Chondrocyte (in vitro differentiated cells): ENCODE measurements around the gene TRABD2B. TPM values are rescaled to one million over a fixed set of nuclear protein-coding genes. Genes with fewer than 3 reads are reported as not detected.

Source experiments
- DNase-seq: peaks from one replicate; pipeline ENCODE4 v3.0.0; 2021; ENCODE audit warnings: mixed read lengths, low spot score
- H3K27ac Mint-ChIP-seq: one replicate; pipeline ENCODE4 v1.8.0; 2021; ENCODE audit warnings: mild to moderate bottlenecking, moderate library complexity, mixed read lengths; ENCODE audit not compliant: unreplicated experiment
- H3K27me3 Mint-ChIP-seq: 2 replicates; pipeline ENCODE4 v1.8.0; 2021; ENCODE audit warnings: low read depth, mixed read lengths
- H3K36me3 Mint-ChIP-seq: 2 replicates; pipeline ENCODE4 v1.8.0; 2021; ENCODE audit warnings: low read depth, mixed read lengths
- H3K4me1 Mint-ChIP-seq: 2 replicates; pipeline ENCODE4 v1.8.0; 2021; ENCODE audit warnings: low read depth, mild to moderate bottlenecking, mixed read lengths
- H3K4me3 Mint-ChIP-seq: one replicate; pipeline ENCODE4 v1.8.0; 2021; ENCODE audit warnings: mild to moderate bottlenecking, moderate library complexity, mixed read lengths; ENCODE audit not compliant: unreplicated experiment
- H3K9me3 Mint-ChIP-seq: 2 replicates; pipeline ENCODE4 v1.8.0; 2021; ENCODE audit warnings: low read depth, mixed read lengths
- total RNA-seq: library from RNA; stranded (reverse); gene quantifications from 3 replicates; pipeline ENCODE4 v1.2.1, GENCODE V29; 2021
- TF ChIP-seq, protein P1 (sequence below): fragments of 200-600 bp; sonication (generic); IDR thresholded peaks from 2 replicates; pipeline ENCODE4 v1.5.0; 2021; ENCODE audit warnings: antibody characterized with exemption, mild to moderate bottlenecking, moderate library complexity

TRABD2B gene
- total RNA-seq, 1 donor from 2014 or later = 0.90 TPM

DNA sequence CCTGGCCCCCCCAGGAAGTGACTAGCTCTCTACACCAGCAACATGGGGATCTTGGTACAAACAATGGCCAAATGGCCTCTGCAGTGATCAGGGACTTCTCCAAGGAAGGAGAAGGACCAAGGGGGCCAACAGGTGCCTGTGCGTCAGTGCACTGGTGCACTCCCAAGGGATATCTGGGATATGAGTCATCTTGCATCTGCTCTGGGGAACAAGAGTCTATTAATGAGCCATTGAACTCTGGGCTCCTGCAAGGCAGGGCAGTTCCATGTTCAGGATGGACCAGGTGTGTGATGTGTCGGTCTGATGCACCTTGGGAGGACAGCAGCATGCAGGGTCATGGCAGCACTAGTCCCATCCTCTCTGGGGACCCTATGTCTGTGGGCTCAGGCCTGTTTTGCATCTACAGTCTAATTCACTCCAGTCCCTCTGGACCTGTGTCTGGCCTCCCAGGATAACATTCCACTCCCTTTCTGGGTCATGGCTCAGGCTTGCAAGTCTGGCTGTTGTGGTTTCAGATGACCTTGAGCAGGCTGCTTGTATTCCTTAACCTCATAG is 125.3 kb downstream of the TRABD2B start:
- TF ChIP-seq, protein P1, sequence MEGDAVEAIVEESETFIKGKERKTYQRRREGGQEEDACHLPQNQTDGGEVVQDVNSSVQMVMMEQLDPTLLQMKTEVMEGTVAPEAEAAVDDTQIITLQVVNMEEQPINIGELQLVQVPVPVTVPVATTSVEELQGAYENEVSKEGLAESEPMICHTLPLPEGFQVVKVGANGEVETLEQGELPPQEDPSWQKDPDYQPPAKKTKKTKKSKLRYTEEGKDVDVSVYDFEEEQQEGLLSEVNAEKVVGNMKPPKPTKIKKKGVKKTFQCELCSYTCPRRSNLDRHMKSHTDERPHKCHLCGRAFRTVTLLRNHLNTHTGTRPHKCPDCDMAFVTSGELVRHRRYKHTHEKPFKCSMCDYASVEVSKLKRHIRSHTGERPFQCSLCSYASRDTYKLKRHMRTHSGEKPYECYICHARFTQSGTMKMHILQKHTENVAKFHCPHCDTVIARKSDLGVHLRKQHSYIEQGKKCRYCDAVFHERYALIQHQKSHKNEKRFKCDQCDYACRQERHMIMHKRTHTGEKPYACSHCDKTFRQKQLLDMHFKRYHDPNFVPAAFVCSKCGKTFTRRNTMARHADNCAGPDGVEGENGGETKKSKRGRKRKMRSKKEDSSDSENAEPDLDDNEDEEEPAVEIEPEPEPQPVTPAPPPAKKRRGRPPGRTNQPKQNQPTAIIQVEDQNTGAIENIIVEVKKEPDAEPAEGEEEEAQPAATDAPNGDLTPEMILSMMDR = no peak
- Mint-ChIP-seq H3K4me1 (no peaks in the 10 kb centered on the region), H3K9me3 (no peaks in the 10 kb centered on the region)

DNA sequence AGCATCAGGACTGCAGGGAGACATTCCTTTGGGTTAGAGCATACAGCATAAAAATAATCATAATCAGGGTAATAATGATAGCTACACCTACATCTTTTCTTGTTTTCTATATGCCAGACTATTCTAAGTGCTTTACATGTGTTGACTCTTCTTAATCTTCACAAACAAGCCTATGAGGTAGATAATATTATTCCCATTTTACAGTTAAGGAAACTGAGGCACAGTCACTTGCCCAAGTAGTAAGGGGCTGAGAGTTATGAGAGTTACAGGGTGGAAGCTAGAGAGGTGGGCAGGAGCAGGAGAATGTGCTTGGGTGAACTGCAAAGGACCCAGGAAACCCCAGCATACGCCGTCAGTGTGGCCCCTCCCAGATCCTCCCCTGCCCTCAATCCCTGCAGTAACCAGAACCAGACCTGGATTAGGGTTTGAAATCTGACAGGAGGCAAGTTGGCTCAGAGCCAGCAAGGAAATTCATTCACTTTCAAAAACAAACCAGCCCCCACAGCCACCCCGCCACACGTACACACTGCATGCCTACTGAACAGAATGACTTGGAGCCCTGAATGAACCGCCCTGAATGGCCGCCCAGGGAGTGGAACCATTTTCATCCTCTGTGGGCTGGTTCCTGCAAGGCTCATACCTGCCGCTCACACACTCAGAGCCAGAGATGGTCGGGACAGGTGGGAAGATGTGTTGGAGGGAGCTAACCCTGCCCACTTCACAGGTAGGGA is 126.1 kb downstream of the TRABD2B start:
- Mint-ChIP-seq H3K4me3 (no peak overlapping the region), H3K9me3 (no peaks in the 10 kb centered on the region), H3K27ac (no peak overlapping the region), H3K36me3 (no peaks in the 10 kb centered on the region), H3K27me3 (peaks cover 23% of the 10 kb centered on the region), H3K4me1 (no peaks in the 10 kb centered on the region)
- TF ChIP-seq, protein P1 = no peak
- DNase-seq = no peak

More for the DNA sequence above, 125.3 kb downstream of the TRABD2B start:
- DNase-seq = no peak
- no peaks in the 10 kb centered on the region for H3K36me3 Mint-ChIP-seq
- H3K27ac Mint-ChIP-seq = no peak overlapping the region
- peaks cover 27% of the 10 kb centered on the region for H3K27me3 Mint-ChIP-seq
- no peak overlapping the region for H3K4me3 Mint-ChIP-seq

DNA sequence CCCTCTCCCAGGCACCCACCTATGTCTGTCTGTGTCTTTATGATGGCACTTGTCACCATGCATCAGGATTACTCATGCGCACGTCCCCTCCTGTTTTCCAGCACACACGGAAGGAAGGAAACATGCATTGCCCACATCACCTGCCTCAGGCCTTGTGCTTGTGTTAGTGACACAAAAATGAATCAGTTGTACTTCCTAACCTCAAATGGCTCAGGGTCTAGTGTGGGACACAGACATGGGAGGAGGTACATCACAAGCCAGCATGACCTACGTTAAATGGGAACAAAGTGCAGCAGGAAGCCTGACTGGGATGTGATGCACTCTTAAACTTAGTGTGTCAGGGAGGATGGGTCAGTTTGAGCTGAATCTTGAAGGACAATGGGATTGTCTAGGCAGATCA is 126.7 kb downstream of the TRABD2B start:
- no peaks in the 10 kb centered on the region for H3K9me3 Mint-ChIP-seq
- H3K4me1 Mint-ChIP-seq = no peaks in the 10 kb centered on the region
- no peak for DNase-seq
- H3K36me3 Mint-ChIP-seq = no peaks in the 10 kb centered on the region
- H3K27me3 Mint-ChIP-seq = peaks cover 19% of the 10 kb centered on the region
- H3K27ac Mint-ChIP-seq = no peak overlapping the region
- TF ChIP-seq, protein P1 = no peak
- no peak overlapping the region for H3K4me3 Mint-ChIP-seq

DNA sequence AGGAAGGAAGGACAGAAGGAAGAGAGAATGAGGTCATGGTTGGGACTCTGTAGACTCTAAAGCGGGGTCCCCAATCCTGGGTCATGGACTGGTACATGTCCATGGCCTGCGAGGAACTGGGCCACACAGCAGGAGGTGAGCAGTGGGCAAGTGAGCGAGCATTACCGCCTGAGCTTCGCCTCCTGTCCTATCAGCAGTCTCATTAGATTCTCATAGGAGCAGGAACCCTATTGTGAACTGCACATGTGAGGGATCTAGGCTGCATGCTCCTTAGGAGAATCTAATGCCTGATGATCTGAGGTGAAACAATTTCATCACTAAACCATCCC is 128.9 kb downstream of the TRABD2B start:
- TF ChIP-seq, protein P1 = no peak
- Mint-ChIP-seq H3K27ac (no peak overlapping the region), H3K9me3 (no peaks in the 10 kb centered on the region), H3K27me3 (peaks cover 19% of the 10 kb centered on the region), H3K4me3 (no peak overlapping the region), H3K36me3 (no peaks in the 10 kb centered on the region), H3K4me1 (no peaks in the 10 kb centered on the region)
- DNase-seq = no peak

DNA sequence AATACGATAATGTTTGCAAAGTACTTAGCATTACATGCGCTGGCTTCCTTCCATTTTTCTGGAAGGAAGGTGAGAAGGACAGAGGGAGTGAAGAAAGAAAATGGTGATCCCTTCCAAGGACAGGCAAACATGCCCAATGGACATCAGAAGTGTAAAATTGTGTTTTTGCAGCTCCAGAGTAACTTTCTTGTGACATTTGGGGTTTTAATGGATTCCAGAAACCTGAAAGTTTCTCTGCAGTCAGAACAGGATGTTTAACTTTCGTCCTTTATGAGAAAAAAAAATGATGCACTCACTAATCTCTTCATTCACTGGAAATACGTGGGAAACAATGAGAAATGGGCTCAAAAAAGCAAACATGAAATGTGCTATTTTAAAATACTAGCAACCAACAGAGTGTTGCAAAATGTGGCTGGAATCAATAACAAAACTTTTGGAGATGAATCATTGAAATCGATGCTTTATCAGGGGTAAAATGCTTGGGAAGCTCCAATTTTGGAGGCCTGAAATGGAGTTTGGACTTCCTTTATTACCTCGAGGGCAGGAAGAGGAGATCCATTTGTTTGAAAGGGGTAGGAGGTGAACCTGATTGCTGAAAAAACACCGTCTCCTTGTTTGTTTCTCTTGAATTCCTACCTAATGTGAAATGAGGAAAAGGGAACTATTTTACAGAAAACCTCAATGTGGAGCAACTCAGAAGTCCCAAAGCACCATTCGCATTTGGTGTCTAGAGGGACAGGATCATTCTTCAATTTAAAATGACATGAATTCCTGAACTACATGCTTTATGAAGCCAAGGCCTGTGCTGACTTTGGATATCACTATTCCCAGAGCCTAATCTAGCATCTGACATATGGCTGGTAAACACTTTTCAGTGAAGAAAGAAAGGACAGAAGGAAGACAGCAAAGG is 129.5 kb downstream of the TRABD2B start:
- Mint-ChIP-seq H3K27ac (no peak overlapping the region), H3K36me3 (no peaks in the 10 kb centered on the region), H3K4me1 (no peaks in the 10 kb centered on the region), H3K27me3 (peaks cover 19% of the 10 kb centered on the region), H3K9me3 (no peaks in the 10 kb centered on the region), H3K4me3 (no peak overlapping the region)
- DNase-seq = no peak
- TF ChIP-seq, protein P1 = no peak
